ENCODE results near the gene FAM53C. TPM values are rescaled to one million over a fixed set of nuclear protein-coding genes. Genes with fewer than 3 reads are reported as not detected.

FAM53C gene
- total RNA-seq, 2 donors from 2014 or later: 9.2 to 15.4 TPM

- ATAC-seq (no peak), DNase-seq (no peak)
- intact Hi-C loops (cut with DNase I, micrococcal nuclease): no loop called here
These were observed 11.9 kb downstream of the FAM53C start for GRCh38 chr5:138349852-138350562.

GRCh38 chr5:138350563-138350890 lies 12.5 kb downstream of the FAM53C start:
- ATAC-seq (no peak), DNase-seq (no peak)
- intact Hi-C loops (cut with DNase I, micrococcal nuclease): no loop called here

- DNase-seq: no peak
- no peak for ATAC-seq
- intact Hi-C loops (cut with DNase I, micrococcal nuclease): no loop called here
These were observed 13.0 kb downstream of the FAM53C start for GRCh38 chr5:138351056-138351455.

GRCh38 chr5:138351517-138351916 lies 13.5 kb downstream of the FAM53C start:
- DNase-seq: no peak
- ATAC-seq: no peak
- intact Hi-C loops (cut with DNase I, micrococcal nuclease): no loop called here

GRCh38 chr5:138352071-138352721 lies 14.1 kb downstream of the FAM53C start, which contains the start of gene KDM3B:
KDM3B (plus strand) TSS chr5:138352685; CDS start chr5:138352796, 111 bp downstream.
- intact Hi-C loops (cut with DNase I, micrococcal nuclease): no loop called here
- DNase-seq: peak; percentile 69 to 87
- peak; percentile 77 for ATAC-seq

- DNase-seq (peak; percentile 62 to 77), ATAC-seq (peak; percentile 76)
- intact Hi-C loops (cut with DNase I, micrococcal nuclease): no loop called here
These were observed 14.9 kb downstream of the FAM53C start for GRCh38 chr5:138352722-138353559.

GRCh38 chr5:138353560-138354080 lies 15.6 kb downstream of the FAM53C start:
- DNase-seq: no peak
- ATAC-seq: peak; percentile 12
- intact Hi-C loops (cut with DNase I, micrococcal nuclease): no loop called here

GRCh38 chr5:138354387-138354786 lies 16.3 kb downstream of the FAM53C start:
- no peak for DNase-seq
- intact Hi-C loops (cut with DNase I, micrococcal nuclease): no loop called here
- ATAC-seq: no peak

- intact Hi-C loops (cut with DNase I, micrococcal nuclease): no loop called here
- DNase-seq (no peak), ATAC-seq (no peak)
These were observed 16.9 kb downstream of the FAM53C start for GRCh38 chr5:138354926-138355378.

GRCh38 chr5:138359621-138360020 lies 21.6 kb downstream of the FAM53C start:
- ATAC-seq (no peak), DNase-seq (no peak)
- intact Hi-C loops (cut with DNase I, micrococcal nuclease): no loop called here

- ATAC-seq (no peak), DNase-seq (no peak)
- intact Hi-C loops (cut with DNase I, micrococcal nuclease): no loop called here
These were observed 22.9 kb downstream of the FAM53C start for GRCh38 chr5:138360941-138361452.

- no peak for ATAC-seq
- no peak for DNase-seq
- intact Hi-C loops (cut with DNase I, micrococcal nuclease): no loop called here
These were observed 26.5 kb downstream of the FAM53C start for GRCh38 chr5:138364576-138364975.

GRCh38 chr5:138366632-138367382 lies 28.7 kb downstream of the FAM53C start:
- DNase-seq (no peak), ATAC-seq (no peak)
- intact Hi-C loops (cut with DNase I, micrococcal nuclease): no loop called here

GRCh38 chr5:138369261-138369660 lies 31.2 kb downstream of the FAM53C start:
- no peak for DNase-seq
- ATAC-seq: no peak
- intact Hi-C loops (cut with DNase I, micrococcal nuclease): no loop called here

GRCh38 chr5:138369706-138370105 lies 31.6 kb downstream of the FAM53C start:
- intact Hi-C loops (cut with DNase I, micrococcal nuclease): no loop called here

GRCh38 chr5:138370537-138370936 lies 32.5 kb downstream of the FAM53C start:
- DNase-seq (no peak), ATAC-seq (no peak)

More at GRCh38 chr5:138369706-138370105, 31.6 kb downstream of the FAM53C start:
- no peak for ATAC-seq
- DNase-seq: no peak

GRCh38 chr5:138371454-138371853 lies 33.4 kb downstream of the FAM53C start:
- intact Hi-C loops (cut with DNase I, micrococcal nuclease): no loop called here
- DNase-seq (no peak), ATAC-seq (no peak)

More at GRCh38 chr5:138370537-138370936, 32.5 kb downstream of the FAM53C start:
- intact Hi-C loops (cut with DNase I, micrococcal nuclease): no loop called here

- DNase-seq (no peak), ATAC-seq (no peak)
- intact Hi-C loops (cut with DNase I, micrococcal nuclease): no loop called here
These were observed 34.2 kb downstream of the FAM53C start for GRCh38 chr5:138372225-138372624.

Data from left colon (tissue), 2 donors.